Erythroblast (primary cell): ENCODE results near the gene CINP.

Experiments used
- GATA1 ChIP-seq: IDR thresholded peaks from 2 replicates; pipeline ENCODE4 v1.6.1; 2011; ENCODE audit warnings: low read depth, mild to moderate bottlenecking, control low read depth, low read length, moderate library complexity
- POLR2A ChIP-seq: IDR thresholded peaks from 2 replicates; pipeline ENCODE4 v1.6.1; 2011; ENCODE audit warnings: mild to moderate bottlenecking, low read length

GRCh38 chr14:102396521-102396920 lies 33.8 kb upstream of the CINP start:
- TF ChIP-seq POLR2A = no peak
- TF ChIP-seq GATA1 = no peak
